ENCODE data around the gene CAST.

DNA sequence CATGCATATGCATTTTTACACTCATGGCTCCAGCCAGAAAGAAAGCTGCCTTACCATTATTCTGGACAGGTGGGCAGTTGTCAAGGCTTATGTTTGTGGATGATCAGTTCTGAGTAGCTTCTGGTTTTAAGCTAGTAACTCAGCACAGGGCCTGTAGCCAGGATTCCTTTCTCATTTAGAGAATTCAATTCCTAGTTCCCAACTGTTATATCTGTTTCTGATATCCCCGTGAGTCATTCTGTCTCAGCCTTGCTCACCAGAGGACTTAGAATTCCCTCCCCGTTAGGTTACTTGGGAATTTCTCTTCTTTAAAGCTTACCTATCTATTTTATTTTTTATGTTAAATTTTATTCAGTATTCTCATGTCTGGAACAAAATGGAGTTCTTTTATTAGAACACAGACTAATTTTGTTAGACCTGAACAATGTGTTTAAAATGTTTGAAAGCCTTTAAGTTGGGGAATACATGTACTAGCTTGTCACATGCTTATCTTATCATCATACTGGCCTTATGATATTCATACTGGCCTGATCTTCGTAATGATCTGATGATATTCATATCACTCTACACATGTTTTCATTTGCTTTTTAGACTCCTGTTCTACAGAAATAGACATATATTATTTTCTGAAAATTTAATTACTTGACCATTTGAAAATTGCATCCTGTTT lies 47.1 kb downstream of the CAST start:
- TF ChIP-seq EZH2 (IDR thresholded peaks at IDR 0.05; ENCODE audit: borderline replicate concordance, low read depth, low read length, severe bottlenecking): no peak
- TF ChIP-seq, protein P1, sequence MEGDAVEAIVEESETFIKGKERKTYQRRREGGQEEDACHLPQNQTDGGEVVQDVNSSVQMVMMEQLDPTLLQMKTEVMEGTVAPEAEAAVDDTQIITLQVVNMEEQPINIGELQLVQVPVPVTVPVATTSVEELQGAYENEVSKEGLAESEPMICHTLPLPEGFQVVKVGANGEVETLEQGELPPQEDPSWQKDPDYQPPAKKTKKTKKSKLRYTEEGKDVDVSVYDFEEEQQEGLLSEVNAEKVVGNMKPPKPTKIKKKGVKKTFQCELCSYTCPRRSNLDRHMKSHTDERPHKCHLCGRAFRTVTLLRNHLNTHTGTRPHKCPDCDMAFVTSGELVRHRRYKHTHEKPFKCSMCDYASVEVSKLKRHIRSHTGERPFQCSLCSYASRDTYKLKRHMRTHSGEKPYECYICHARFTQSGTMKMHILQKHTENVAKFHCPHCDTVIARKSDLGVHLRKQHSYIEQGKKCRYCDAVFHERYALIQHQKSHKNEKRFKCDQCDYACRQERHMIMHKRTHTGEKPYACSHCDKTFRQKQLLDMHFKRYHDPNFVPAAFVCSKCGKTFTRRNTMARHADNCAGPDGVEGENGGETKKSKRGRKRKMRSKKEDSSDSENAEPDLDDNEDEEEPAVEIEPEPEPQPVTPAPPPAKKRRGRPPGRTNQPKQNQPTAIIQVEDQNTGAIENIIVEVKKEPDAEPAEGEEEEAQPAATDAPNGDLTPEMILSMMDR (IDR thresholded peaks at IDR 0.05; ENCODE audit: borderline replicate concordance, extremely low read depth, low read length, poor library complexity, severe bottlenecking): no peak

All from DND-41 (cell line).